H1 (cell line): ENCODE results near the gene NFASC. TPM values are rescaled to one million over a fixed set of nuclear protein-coding genes. Genes with fewer than 3 reads are reported as not detected.

Experiments used
- CHD1 ChIP-seq: IDR thresholded peaks from 2 replicates; pipeline ENCODE4 v1.6.1; 2012; ENCODE audit warnings: low read depth, low read length, improper control_type of control experiment
- HDAC6 ChIP-seq: IDR thresholded peaks from one replicate; pipeline ENCODE4 v1.7.1; 2012; ENCODE audit warnings: low read depth, mild to moderate bottlenecking, inconsistent platforms, low read length, moderate library complexity
- KDM4A ChIP-seq: IDR thresholded peaks from one replicate; pipeline ENCODE4 v1.7.1; 2012; ENCODE audit warnings: low read depth, mild to moderate bottlenecking, moderate library complexity, low read length, inconsistent platforms; ENCODE audit not compliant: severe bottlenecking
- NRF1 ChIP-seq: IDR thresholded peaks from 2 replicates; pipeline ENCODE4 v1.6.1; 2011; ENCODE audit warnings: mild to moderate bottlenecking, low read depth, low read length, improper control_type of control experiment
- PHF8 ChIP-seq: fragments of 200-600 bp; sonication (generic); conservative IDR thresholded peaks from 2 replicates; pipeline ENCODE4 v1.7.1; 2012; ENCODE audit warnings: low read depth, mild to moderate bottlenecking, inconsistent platforms, low read length, moderate library complexity
- RBBP5 ChIP-seq: IDR thresholded peaks from 2 replicates; pipeline ENCODE4 v1.7.1; 2012; ENCODE audit warnings: low read depth, mild to moderate bottlenecking, inconsistent platforms, low read length, moderate library complexity, borderline replicate concordance
- SP1 ChIP-seq: IDR thresholded peaks from 2 replicates; pipeline ENCODE4 v1.6.1; 2011; ENCODE audit warnings: low read depth, low read length
- SP2 ChIP-seq: IDR thresholded peaks from 2 replicates; pipeline ENCODE4 v1.6.1; 2012; ENCODE audit warnings: mild to moderate bottlenecking, low read length, inconsistent platforms
- polyA plus RNA-seq, 7 experiments: library from polyadenylated mRNA; depleted of rRNA in 3 of 7; stranded (reverse) in 5 of 7; unstranded in 2 of 7; fragments of >200 nt in 5 of 7; fragments of 200-250 nt in 2 of 7; gene quantifications; 1 replicate in 5 of 7; 2 replicates in 1 of 7; 4 replicates in 1 of 7; pipeline versions ENCODE4 v1.2.1 to v1.2.3, GENCODE V29; 2011 to 2013; ENCODE audit warnings: missing spikeins in 2 of 7, mixed read lengths in 2 of 7
- total RNA-seq: library from RNA; stranded (reverse); fragmentation: NEBNext Ultra II Directional; extraction: Animal tissue kit (Norgen Biotek cat#: 25700); gene quantifications from 2 replicates; pipeline ENCODE4 v1.2.1, GENCODE V29; 2021

The NFASC gene
- total and polyA plus RNA-seq, 2 of the 8 experiments (the other 6 are each of a cell fraction or from before 2014, with no cell fraction given) = 5.0 to 15.2 TPM

- no peak for TF ChIP-seq NRF1
- TF ChIP-seq CHD1 = no peak
- no peak for TF ChIP-seq PHF8
- no peak for TF ChIP-seq SP2
- no peak for TF ChIP-seq KDM4A
- no peak for TF ChIP-seq SP1
- no peak for TF ChIP-seq RBBP5
- no peak for TF ChIP-seq HDAC6
Measured at GRCh38 chr1:205043866-205044265, 173.2 kb downstream of the NFASC start (continued).
